HCT116 (cell line): ENCODE measurements around the gene BHLHE41.

ENCODE experiments used
- POLR2A ChIP-seq: IDR thresholded peaks from 2 replicates; pipeline ENCODE4 v1.7.0; 2011; ENCODE audit warnings: borderline replicate concordance; ENCODE audit not compliant: insufficient read depth, insufficient read length; ENCODE audit errors: extremely low read depth
- SRF ChIP-seq: IDR thresholded peaks from 2 replicates; pipeline ENCODE4 v1.6.1; 2012; ENCODE audit warnings: low read depth
- ZNF274 ChIP-seq: fragments of 200-500 bp; sonication (Bioruptor generic); IDR thresholded peaks from 2 replicates; pipeline ENCODE4 v1.6.1; 2014; ENCODE audit warnings: mild to moderate bottlenecking, low read depth, low read length, inconsistent platforms
- TF ChIP-seq, protein P1 (sequence below): IDR thresholded peaks from 2 replicates; pipeline ENCODE4 v1.6.1; 2012
- TF ChIP-seq, protein P2 (sequence below), 3 experiments: fragments of 200-600 bp in 1 of 3; sonication (generic) in 1 of 3; IDR thresholded peaks in 2 of 3; conservative IDR thresholded peaks in 1 of 3; 2 replicates each; pipeline ENCODE4 v1.5.1; 2012 to 2017; ENCODE audit warnings: low read depth in 2 of 3, low read length in 2 of 3, antibody characterized with exemption in 1 of 3, borderline replicate concordance in 1 of 3, control low read depth in 1 of 3, mild to moderate bottlenecking in 1 of 3, mixed read lengths in 1 of 3, mixed run types in 1 of 3, moderate library complexity in 1 of 3; ENCODE audit not compliant: insufficient read depth in 1 of 3

DNA sequence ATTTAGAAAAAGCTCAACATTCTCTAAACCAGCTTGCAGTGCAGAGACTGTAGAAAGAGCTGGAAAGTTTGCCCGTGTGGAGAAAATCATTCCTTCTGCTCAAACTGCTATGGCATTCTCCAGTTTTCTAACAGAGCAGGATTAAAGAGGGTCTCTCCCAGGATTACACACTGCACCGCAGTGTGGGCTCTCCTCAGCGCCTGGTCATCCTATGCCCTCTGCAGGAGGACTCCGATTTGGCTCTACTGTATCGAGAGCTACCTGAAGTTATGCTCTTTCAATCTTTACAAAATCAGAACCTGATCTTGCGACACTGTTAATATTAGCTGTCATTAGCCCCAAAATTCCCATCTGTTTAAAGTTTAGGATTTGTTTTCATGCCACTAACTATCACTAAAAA is 33.0 kb downstream of the BHLHE41 start:
- TF ChIP-seq POLR2A (no peak), ZNF274 (no peak), SRF (no peak)
- TF ChIP-seq, protein P1, sequence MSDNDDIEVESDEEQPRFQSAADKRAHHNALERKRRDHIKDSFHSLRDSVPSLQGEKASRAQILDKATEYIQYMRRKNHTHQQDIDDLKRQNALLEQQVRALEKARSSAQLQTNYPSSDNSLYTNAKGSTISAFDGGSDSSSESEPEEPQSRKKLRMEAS, result no peak
- TF ChIP-seq, protein P2, sequence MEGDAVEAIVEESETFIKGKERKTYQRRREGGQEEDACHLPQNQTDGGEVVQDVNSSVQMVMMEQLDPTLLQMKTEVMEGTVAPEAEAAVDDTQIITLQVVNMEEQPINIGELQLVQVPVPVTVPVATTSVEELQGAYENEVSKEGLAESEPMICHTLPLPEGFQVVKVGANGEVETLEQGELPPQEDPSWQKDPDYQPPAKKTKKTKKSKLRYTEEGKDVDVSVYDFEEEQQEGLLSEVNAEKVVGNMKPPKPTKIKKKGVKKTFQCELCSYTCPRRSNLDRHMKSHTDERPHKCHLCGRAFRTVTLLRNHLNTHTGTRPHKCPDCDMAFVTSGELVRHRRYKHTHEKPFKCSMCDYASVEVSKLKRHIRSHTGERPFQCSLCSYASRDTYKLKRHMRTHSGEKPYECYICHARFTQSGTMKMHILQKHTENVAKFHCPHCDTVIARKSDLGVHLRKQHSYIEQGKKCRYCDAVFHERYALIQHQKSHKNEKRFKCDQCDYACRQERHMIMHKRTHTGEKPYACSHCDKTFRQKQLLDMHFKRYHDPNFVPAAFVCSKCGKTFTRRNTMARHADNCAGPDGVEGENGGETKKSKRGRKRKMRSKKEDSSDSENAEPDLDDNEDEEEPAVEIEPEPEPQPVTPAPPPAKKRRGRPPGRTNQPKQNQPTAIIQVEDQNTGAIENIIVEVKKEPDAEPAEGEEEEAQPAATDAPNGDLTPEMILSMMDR (IDR thresholded peaks at IDR 0.05 in 2 of 3, conservative IDR thresholded peaks at IDR 0.05 in 1 of 3; ENCODE audit: borderline replicate concordance in 1 of 3, insufficient read depth in 1 of 3, low read depth in 2 of 3, low read length in 2 of 3), result 0 out of 6 replicates have a peak, but pooled peaks of 1 of the 3 experiments have one; percentile 22
